Activated CD8-positive, alpha-beta T cell treated with anti-CD3 and anti-CD28 coated beads for 36 hours (primary cell): ENCODE measurements around the gene MMS19. TPM values are rescaled to one million over a fixed set of nuclear protein-coding genes. Genes with fewer than 3 reads are reported as not detected.

ENCODE experiments used
- ATAC-seq: fragments of 200-7000 bp; cut with Tn5 transposase; one replicate; pipeline ENCODE4 v1.10.0; 2021; ENCODE audit warnings: mild to moderate bottlenecking, moderate library complexity
- CTCF ChIA-PET: fragments of 350-600 bp; sonication (Branson Sonifier 250); formaldehyde crosslinking; loops from one replicate; lab custom pipeline; 2021; ENCODE audit warnings: antibody characterized with exemption; lab: Charles Lee
- POLR2A ChIA-PET: fragments of 350-600 bp; sonication (Branson Sonifier 250); formaldehyde crosslinking; loops from one replicate; lab custom pipeline; 2021; ENCODE audit warnings: antibody characterized with exemption; lab: Charles Lee
- DNase-seq: peaks from one replicate; pipeline ENCODE4 v3.0.0-alpha.2; 2020
- H3K27ac Mint-ChIP-seq: one replicate; pipeline ENCODE4 v1.8.0; 2021; ENCODE audit warnings: mild to moderate bottlenecking, mixed read lengths
- H3K27me3 Mint-ChIP-seq: one replicate; pipeline ENCODE4 v1.8.0; 2021; ENCODE audit warnings: mixed read lengths
- H3K36me3 Mint-ChIP-seq: one replicate; pipeline ENCODE4 v1.8.0; 2021; ENCODE audit warnings: low read depth, mixed read lengths
- H3K4me1 Mint-ChIP-seq: one replicate; pipeline ENCODE4 v1.8.0; 2021; ENCODE audit warnings: low read depth, mixed read lengths
- H3K4me3 Mint-ChIP-seq: one replicate; pipeline ENCODE4 v1.8.0; 2021; ENCODE audit warnings: mild to moderate bottlenecking, moderate library complexity, mixed read lengths
- H3K9me3 Mint-ChIP-seq: one replicate; pipeline ENCODE4 v1.8.0; 2021; ENCODE audit warnings: mixed read lengths
- intact Hi-C: fragments of 100-400 bp; cut with micrococcal nuclease; formaldehyde crosslinking; loops from one replicate; pipeline ENCODE4 v1.10.0; 2022
- total RNA-seq, 2 experiments: library from RNA; stranded (reverse); gene quantifications; one replicate each; pipeline ENCODE4 v1.2.3, GENCODE V29; 2021
- TF ChIP-seq, protein P1 (sequence below): fragments of 200-600 bp; IDR thresholded peaks from one replicate; pipeline ENCODE4 v1.8.0; 2022; ENCODE audit warnings: antibody characterized with exemption, mild to moderate bottlenecking

MMS19 gene
- total RNA-seq, 2 experiments from 2014 or later: 107 to 108 TPM

GRCh38 chr10:97462309-97462708, 35.9 kb downstream of the MMS19 start:
- no peaks in the 10 kb centered on the region for H3K4me1 Mint-ChIP-seq

GRCh38 chr10:97459933-97460332, 38.3 kb downstream of the MMS19 start:
- Mint-ChIP-seq H3K36me3 (peaks cover 66% of the 10 kb centered on the region), H3K27me3 (no peaks in the 10 kb centered on the region), H3K9me3 (no peaks in the 10 kb centered on the region), H3K27ac (no peak overlapping the region), H3K4me1 (peaks cover 6% of the 10 kb centered on the region), H3K4me3 (no peak overlapping the region)
- DNase-seq (no peak), ATAC-seq (no peak)
- ChIA-PET POLR2A (interaction anchor here (0.5 kb wide), 1 partner anchor 31 kb away, joined by 3 read pairs; no protein-coding TSS in a partner anchor), CTCF (interaction anchor here (0.8 to 2.3 kb wide), 4 partner anchors 12 to 94 kb away, joined by 3 to 10 read pairs (median 3); no protein-coding TSS in a partner anchor)
- intact Hi-C loops: no loop called here
- TF ChIP-seq, protein P1, sequence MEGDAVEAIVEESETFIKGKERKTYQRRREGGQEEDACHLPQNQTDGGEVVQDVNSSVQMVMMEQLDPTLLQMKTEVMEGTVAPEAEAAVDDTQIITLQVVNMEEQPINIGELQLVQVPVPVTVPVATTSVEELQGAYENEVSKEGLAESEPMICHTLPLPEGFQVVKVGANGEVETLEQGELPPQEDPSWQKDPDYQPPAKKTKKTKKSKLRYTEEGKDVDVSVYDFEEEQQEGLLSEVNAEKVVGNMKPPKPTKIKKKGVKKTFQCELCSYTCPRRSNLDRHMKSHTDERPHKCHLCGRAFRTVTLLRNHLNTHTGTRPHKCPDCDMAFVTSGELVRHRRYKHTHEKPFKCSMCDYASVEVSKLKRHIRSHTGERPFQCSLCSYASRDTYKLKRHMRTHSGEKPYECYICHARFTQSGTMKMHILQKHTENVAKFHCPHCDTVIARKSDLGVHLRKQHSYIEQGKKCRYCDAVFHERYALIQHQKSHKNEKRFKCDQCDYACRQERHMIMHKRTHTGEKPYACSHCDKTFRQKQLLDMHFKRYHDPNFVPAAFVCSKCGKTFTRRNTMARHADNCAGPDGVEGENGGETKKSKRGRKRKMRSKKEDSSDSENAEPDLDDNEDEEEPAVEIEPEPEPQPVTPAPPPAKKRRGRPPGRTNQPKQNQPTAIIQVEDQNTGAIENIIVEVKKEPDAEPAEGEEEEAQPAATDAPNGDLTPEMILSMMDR: no peak

More at GRCh38 chr10:97462309-97462708, 35.9 kb downstream of the MMS19 start:
- Mint-ChIP-seq H3K9me3 (no peaks in the 10 kb centered on the region), H3K27me3 (no peaks in the 10 kb centered on the region), H3K27ac (no peak overlapping the region), H3K36me3 (peaks cover 48% of the 10 kb centered on the region), H3K4me3 (no peak overlapping the region)
- ChIA-PET CTCF (interaction anchor here (1.5 to 2.3 kb wide), 4 partner anchors 54 to 92 kb away, joined by 5 to 10 read pairs (median 7); no protein-coding TSS in a partner anchor), POLR2A (interaction anchor here (1.4 kb wide), 1 partner anchor 15 kb away, joined by 5 read pairs; no protein-coding TSS in a partner anchor)
- no peak for DNase-seq
- TF ChIP-seq, protein P1: no peak
- no peak for ATAC-seq
- intact Hi-C loops: no loop called here

- Mint-ChIP-seq H3K9me3 (no peaks in the 10 kb centered on the region), H3K4me1 (peaks cover 14% of the 10 kb centered on the region), H3K27me3 (no peaks in the 10 kb centered on the region), H3K4me3 (no peak overlapping the region), H3K27ac (peak overlapping the region; percentile 31), H3K36me3 (peaks cover 66% of the 10 kb centered on the region)
- ATAC-seq (no peak), DNase-seq (no peak)
- ChIA-PET POLR2A (interaction anchor here (0.6 kb wide), 1 partner anchor 38 kb away, joined by 3 read pairs; no protein-coding TSS in a partner anchor), CTCF (interaction anchor here (0.8 to 1.4 kb wide), 2 partner anchors 11 to 51 kb away, joined by 3 read pairs; no protein-coding TSS in a partner anchor)
- intact Hi-C loops: no loop called here
- TF ChIP-seq, protein P1: no peak
Observed at GRCh38 chr10:97459111-97459510, 39.1 kb downstream of the MMS19 start.

DNA sequence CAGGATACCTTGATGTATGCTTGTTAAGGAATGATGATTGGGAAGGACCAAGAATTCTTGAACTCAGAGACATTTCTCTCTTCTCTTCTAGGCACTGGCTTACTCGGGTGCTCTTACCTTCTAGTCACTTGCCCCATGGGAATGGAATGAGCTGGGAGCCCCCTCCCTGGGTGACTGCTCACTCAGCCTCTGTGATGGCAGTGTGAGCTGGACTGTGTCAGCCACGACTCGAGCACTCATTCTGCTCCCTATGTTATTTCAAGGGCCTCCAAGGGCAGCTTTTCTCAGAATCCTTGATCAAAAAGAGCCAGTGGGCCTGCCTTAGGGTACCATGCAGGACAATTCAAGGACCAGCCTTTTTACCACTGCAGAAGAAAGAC, 41.5 kb downstream of the MMS19 start:
- H3K36me3 Mint-ChIP-seq: peaks cover 62% of the 10 kb centered on the region
- ChIA-PET CTCF (interaction anchor here (1.1 to 2.0 kb wide), 3 partner anchors 10 to 178 kb away, joined by 3 to 7 read pairs (median 7); no protein-coding TSS in a partner anchor), POLR2A (interaction anchor here (0.6 to 5.2 kb wide), 6 partner anchors 9 to 57 kb away, joined by 3 to 27 read pairs (median 4); no protein-coding TSS in a partner anchor)
- H3K4me1 Mint-ChIP-seq: peaks cover 26% of the 10 kb centered on the region
- peak overlapping the region; percentile 71 for H3K27ac Mint-ChIP-seq
- no peaks in the 10 kb centered on the region for H3K27me3 Mint-ChIP-seq
- TF ChIP-seq, protein P1: no peak
- no peaks in the 10 kb centered on the region for H3K9me3 Mint-ChIP-seq
- ATAC-seq (no peak), DNase-seq (no peak)
- no peak overlapping the region for H3K4me3 Mint-ChIP-seq
- intact Hi-C loops: no loop called here
